GM10248 (cell line): Measurements from ENCODE around the gene PDE4B.

Experiments used
- CTCF ChIA-PET: fragments of 300-600 bp; sonication (Branson Sonifier 250); formaldehyde crosslinking; extraction: SDS; loops from one replicate; lab custom pipeline; 2021; ENCODE audit warnings: antibody characterized with exemption; lab: Yijun Ruan, JAX
- POLR2A ChIA-PET: fragments of 350-650 bp; sonication (Branson Sonifier 250); formaldehyde crosslinking; extraction: SDS; loops from one replicate; lab custom pipeline; 2020; ENCODE audit warnings: antibody characterized with exemption; lab: Yijun Ruan, JAX
- DNase-seq: peaks from one replicate; pipeline ENCODE4 v3.0.0; 2012; ENCODE audit errors: extremely low spot score
- TF ChIP-seq, protein P1 (sequence below): IDR thresholded peaks from 2 replicates; pipeline ENCODE4 v1.5.1; 2012; ENCODE audit warnings: mild to moderate bottlenecking, low read depth; ENCODE audit errors: extremely low read depth, missing control alignments, control extremely low read depth

The PDE4B gene

DNA sequence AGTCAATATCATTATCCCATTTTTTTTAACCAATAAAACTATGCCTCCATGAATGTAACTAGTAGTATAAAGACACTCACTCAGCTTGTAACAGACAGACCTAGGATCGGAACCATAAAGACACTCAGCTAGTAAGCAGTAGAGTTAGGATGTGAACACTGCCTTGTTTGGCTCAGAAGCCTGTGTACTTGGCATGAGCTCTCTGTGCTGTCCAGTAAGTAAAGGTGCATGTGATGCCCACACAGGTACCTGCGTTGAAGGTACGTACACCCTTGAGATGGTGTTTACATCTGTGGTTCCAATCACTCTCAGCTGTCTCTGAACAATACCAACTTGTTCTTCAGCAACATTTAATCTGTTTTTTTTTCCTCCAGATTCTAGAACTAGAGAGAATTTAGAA, 489.1 kb downstream of the PDE4B start:
- TF ChIP-seq, protein P1, sequence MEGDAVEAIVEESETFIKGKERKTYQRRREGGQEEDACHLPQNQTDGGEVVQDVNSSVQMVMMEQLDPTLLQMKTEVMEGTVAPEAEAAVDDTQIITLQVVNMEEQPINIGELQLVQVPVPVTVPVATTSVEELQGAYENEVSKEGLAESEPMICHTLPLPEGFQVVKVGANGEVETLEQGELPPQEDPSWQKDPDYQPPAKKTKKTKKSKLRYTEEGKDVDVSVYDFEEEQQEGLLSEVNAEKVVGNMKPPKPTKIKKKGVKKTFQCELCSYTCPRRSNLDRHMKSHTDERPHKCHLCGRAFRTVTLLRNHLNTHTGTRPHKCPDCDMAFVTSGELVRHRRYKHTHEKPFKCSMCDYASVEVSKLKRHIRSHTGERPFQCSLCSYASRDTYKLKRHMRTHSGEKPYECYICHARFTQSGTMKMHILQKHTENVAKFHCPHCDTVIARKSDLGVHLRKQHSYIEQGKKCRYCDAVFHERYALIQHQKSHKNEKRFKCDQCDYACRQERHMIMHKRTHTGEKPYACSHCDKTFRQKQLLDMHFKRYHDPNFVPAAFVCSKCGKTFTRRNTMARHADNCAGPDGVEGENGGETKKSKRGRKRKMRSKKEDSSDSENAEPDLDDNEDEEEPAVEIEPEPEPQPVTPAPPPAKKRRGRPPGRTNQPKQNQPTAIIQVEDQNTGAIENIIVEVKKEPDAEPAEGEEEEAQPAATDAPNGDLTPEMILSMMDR, result no peak
- DNase-seq, result no peak
- ChIA-PET POLR2A (interaction anchor here (1.0 to 1.7 kb wide), 2 partner anchors 54 to 112 kb away, joined by 3 to 4 read pairs; no protein-coding TSS in a partner anchor), CTCF (interaction anchor here (0.7 to 1.9 kb wide), 22 partner anchors 9 to 165 kb away, joined by 3 to 10 read pairs (median 4); no protein-coding TSS in a partner anchor)

DNA sequence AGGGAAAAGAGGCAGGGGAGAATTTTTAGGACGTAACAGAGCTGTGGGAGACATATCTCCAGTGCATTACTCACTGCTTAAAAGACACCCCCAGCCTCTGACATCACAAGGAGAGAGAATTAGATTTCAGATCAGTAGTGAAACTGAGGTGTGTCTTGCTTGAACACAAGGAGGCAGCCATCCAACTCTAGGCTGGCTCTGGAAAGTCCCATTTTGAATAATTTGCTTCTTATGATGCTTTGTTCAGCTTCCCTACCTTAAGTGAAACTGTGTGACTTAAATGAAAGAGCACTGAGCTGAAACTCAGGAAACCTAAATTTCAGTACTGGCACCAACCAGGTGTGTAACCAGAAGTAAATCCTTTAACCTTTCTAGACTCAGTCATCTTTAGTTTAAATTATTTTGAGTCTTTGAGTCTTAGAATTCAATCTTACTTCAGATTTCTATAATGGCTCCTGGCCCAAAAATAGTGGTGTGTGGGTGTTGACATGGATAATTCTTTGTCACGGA, 489.7 kb downstream of the PDE4B start:
- CTCF ChIA-PET, result interaction anchor here (0.7 to 1.9 kb wide), 23 partner anchors 9 to 164 kb away, joined by 3 to 10 read pairs (median 3); no protein-coding TSS in a partner anchor
- POLR2A ChIA-PET, result interaction anchor here (1.0 to 1.7 kb wide), 2 partner anchors 53 to 112 kb away, joined by 3 to 4 read pairs; no protein-coding TSS in a partner anchor
- TF ChIP-seq, protein P1, result peak; percentile 26
- DNase-seq, result peak; percentile 65

DNA sequence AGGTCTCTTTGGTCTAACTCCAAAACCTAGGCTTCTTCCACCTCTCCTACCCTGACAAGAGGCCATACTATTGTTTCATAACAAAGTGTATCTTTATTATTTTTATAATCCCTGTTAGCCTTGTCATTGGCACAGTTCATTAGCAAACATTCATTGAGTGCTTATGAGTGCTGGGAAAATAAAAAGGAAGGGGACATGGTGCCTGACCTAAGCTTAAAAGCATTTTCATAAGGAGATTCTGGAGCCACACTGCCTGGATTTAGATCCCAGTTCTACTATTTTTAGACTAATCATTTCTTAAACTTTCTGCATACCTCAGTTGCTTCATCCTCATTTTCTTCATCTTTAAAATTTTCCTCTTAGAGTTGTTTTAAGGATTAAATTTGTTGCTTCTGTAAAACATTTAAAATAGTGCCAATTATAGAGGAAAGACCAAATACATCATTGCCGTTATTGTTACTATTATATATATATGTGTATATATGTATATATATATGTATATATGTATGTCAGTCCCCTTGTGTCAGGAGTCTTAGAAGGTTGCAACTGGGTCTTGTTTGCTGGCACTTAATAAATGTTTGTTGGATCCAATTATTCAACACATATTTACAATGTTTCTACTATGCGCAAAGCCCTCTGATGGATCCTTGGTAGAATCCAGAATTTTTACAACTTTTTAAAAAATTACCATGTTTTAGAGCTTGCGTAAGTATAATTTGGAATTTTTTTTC, 490.4 kb downstream of the PDE4B start:
- CTCF ChIA-PET, result interaction anchor here (0.9 to 1.9 kb wide), 17 partner anchors 13 to 163 kb away, joined by 3 to 10 read pairs (median 4); no protein-coding TSS in a partner anchor
- DNase-seq, result no peak
- POLR2A ChIA-PET, result interaction anchor here (0.5 to 1.7 kb wide), 3 partner anchors 18 to 111 kb away, joined by 3 to 4 read pairs (median 3); no protein-coding TSS in a partner anchor

DNA sequence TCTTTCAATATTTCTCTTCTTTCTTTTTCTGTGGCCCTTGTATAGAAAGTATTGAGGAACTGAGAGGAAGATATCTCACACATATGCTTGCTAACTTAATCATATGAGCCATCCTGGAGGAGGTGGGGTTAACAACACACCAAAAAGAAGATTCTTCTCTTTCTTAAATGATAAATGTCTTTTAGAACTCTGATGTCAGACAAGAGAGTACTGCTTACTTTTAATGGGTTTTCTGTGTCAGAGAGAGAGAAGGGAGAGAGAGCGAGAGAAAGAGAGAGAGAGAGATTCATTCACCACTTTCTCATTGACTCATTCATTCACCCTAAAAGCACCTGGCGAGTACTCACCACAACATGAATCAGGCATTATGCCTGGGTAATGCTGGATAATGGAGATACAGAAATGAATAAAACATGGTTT, 490.9 kb downstream of the PDE4B start:
- TF ChIP-seq, protein P1, result no peak
- peak; percentile 37 for DNase-seq
- ChIA-PET CTCF (interaction anchor here (1.0 to 1.9 kb wide), 3 partner anchors 18 to 162 kb away, joined by 3 to 6 read pairs (median 5); no protein-coding TSS in a partner anchor), POLR2A (no interaction called here)

More for the DNA sequence above, 490.4 kb downstream of the PDE4B start:
- TF ChIP-seq, protein P1, result no peak

DNA sequence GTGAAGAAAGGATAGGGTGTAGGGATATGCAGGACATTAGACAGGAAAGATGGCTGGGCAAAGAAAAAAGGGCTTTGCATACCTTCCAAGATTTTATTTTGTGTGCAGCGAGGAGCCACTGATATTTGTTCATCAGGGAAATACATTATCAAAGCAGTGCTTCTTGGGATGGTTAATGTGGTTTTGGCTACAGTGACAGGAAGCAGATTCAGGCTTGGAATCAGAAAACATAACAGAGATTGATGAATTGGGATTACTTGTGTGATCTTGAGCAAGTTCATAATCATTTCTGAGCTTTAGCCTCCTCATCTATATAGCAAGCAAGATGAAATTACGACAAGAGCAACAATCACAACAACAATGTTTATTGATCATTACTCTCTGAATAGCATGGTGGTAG, 492.1 kb downstream of the PDE4B start:
- ChIA-PET POLR2A (no interaction called here), CTCF (interaction anchor here (1.0 to 1.9 kb wide), 2 partner anchors 17 to 161 kb away, joined by 3 to 6 read pairs; no protein-coding TSS in a partner anchor)
- DNase-seq, result no peak
- TF ChIP-seq, protein P1, result no peak

DNA sequence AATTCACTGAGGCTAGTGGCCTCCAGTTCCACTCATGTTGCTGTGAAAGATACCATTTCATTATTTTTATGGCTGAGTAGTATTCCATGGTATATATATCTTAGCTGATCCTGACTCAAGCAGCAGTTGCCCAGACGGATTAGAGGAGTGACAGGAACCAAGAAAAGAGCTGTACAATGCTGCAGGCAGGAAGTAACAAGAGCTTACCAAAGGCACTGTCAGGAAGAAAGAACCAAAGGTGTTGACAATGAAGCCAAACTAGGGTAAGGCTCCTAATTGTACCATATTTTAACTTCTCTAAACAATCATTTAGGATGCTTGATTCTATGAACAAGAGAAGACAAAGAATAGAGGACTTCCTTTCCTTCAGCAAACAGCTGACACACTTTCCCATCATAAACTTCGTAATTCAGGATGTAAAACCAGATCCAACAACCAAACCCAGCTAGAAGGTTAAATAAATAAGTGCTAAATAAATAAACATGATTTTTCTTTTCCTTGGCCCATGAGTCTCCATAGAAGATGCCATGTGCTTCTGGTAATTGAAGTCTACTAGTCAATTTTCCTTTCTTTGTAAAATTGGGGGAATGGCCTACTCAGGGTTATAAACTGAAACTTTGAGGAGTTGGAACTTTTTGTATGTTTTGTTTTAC, 493.0 kb downstream of the PDE4B start:
- ChIA-PET POLR2A (no interaction called here), CTCF (interaction anchor here (0.8 to 2.7 kb wide), 4 partner anchors 9 to 161 kb away, joined by 3 to 11 read pairs (median 4); no protein-coding TSS in a partner anchor)

More for the DNA sequence above, 493.0 kb downstream of the PDE4B start:
- TF ChIP-seq, protein P1, result no peak
- no peak for DNase-seq
